GM21515 (cell line): ENCODE results near the gene SORD.

Experiments
- ATAC-seq: cut with Tn5 transposase; IDR thresholded peaks from one replicate; pipeline ENCODE4 v1.9.1; 2021; ENCODE audit not compliant: unreplicated experiment

The SORD gene

GRCh38 chr15:45114751-45115085 is 91.7 kb downstream of the SORD start:
- ATAC-seq: no peak

- no peak for ATAC-seq
These were observed 92.4 kb downstream of the SORD start for GRCh38 chr15:45115312-45115820.

GRCh38 chr15:45116006-45116481 is 93.0 kb downstream of the SORD start:
- ATAC-seq: no peak

- no peak for ATAC-seq
These were observed 93.7 kb downstream of the SORD start for GRCh38 chr15:45116482-45117307.

DNA sequence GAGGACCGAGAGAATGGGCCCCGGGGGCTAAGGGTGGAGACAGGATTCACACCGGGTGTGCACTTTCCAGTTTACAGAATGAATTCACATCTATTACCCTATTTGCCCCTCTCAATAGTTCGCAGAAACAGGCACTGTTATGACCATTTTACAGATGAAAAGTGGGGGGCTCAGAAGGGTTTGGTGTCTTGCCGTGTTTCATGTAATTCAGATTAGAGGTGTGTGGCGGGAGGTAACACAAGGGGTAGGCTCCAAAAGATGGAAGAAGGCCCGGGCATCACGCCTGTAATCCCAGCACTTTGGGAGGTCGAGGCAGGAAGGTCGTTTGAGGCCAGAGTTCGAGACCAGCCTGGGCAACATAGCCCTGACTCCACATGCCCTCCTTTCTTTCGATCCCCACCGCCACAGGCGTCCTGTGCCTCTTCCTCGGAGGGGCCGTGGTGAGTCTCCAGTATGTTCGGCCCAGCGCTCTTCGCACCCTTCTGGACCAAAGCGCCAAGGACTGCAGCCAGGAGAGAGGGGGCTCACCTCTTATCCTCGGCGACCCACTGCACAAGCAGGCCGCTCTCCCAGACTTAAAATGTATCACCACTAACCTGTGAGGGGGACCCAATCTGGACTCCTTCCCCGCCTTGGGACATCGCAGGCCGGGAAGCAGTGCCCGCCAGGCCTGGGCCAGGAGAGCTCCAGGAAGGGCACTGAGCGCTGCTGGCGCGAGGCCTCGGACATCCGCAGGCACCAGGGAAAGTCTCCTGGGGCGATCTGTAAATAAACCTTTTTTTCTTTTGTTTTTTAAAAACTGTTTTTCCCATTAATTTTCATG is 94.5 kb downstream of the SORD start:
- no peak for ATAC-seq

GRCh38 chr15:45118131-45118588 is 95.2 kb downstream of the SORD start:
- peak; percentile 95 for ATAC-seq

DNA sequence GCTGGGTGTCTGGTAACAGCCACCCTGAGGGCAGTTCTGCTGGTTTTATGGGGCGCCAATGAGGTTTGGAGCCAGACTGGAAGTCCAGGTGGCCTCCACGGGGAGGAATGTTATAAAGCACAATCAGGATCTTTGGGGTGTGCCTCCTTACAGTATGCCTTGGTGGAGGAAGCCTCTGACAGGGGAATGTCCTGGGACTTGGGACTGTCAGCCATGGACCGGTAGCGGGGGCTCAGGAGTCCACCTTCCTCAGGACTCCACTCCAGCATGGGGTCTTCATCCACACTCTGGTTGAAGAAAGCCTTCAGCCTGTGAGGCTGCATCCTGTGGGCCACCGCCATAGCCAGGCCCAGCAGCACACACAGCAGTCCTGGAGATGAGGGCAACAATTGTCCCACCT is 96.0 kb downstream of the SORD start:
- no peak for ATAC-seq

GRCh38 chr15:45120081-45120972 is 97.3 kb downstream of the SORD start:
- ATAC-seq: no peak

DNA sequence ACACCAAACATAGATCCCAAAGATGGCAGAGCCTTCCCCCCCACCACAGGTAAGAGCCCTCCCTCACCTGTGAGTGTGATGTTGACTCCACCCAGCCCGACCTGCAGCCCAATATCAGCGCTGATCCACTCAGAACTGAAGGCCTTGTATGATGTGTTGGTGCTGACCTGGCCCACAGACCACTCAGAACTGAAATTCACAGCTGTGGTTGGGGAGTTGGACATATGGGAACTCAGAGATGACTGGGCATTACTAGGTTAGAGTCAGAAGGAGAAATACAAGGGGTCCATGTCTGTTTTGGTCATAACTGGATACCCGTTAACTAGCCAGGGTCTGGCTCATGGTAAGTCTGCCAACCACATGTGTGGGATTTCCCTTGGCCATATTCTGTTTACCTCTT is 98.0 kb downstream of the SORD start:
- ATAC-seq: no peak

DNA sequence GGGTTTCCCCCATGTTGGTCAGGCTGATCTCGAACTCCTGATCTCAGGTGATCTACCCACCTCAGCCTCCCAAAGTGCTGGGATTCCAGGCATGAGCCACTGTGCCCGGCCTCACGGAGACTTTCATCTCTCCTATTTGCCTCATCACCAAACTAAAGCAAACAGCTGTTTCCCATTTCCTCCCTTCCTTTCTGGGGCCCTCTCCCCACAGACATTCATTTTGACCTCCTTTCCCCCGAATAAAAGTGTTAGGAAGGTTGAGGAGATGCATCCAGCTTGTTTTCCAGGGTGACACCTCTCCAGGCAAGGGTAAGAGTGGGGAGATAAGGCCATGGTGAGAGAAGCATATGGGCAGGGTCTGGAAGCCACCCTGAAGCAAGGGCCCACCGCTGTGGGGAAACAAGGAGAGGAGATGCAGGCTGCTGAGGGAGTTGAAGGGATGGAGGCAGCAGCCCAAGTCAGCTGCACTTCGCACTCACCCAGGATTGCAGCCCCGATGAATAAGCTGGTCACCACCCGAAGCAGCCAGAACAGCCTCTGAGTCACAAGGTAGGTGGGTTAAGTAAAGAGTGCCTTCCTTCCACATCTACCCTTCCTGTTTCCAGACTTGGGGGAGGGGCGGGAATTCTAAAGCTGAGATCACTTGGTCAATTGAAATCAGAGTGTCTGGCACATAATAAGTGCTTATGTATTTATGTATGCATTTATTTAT is 98.9 kb downstream of the SORD start:
- ATAC-seq: no peak

DNA sequence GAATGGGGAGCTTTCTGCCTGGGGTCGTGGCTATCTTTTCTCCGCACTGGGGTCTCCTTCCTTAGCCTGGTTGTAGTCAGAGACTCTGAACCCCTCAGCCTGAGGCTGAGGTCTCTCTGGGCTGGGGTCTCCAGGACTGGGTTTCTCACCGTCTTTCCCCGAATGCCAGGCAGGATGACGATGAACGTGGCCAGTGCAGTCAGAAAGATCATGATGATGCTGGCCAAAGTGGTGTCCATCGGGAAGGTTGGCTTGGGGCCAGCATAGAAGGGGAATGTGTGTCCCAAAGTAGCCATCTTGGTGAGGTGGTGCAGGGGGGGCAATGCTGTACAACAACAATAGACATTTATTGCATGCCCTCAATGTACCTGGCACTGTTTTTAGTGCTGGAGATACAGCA is 99.7 kb downstream of the SORD start:
- ATAC-seq: no peak

- no peak for ATAC-seq
These were observed 100.4 kb downstream of the SORD start for GRCh38 chr15:45123397-45123796.

DNA sequence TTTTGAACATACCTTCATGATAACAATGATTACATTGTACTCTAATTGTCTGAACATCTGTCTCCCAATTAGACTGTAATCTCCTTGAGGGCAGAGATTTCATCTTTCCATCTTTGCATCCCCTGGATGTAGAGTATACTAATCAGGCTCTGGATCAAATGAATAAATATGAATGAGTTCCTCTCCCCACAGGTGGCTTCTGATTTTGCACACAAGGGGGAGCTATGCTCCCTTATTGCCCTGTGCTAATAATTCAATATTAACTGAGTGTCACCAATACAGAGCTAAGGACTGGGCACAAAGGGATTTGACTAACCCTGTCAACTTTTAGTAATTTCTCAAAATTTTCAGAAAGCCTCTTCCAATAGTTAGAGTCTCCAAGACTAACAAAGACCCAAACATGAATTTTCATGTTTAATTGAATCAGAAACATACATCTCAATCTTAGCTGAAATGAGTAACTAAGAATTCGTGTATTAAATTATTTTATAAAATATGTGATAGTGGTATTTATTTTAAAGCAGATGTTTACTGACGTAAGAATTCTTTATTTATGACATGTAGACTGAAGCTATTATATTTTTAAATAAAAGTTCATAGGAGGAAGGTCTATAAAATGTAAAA is 103.7 kb downstream of the SORD start:
- ATAC-seq: no peak
